DND-41 (cell line): ENCODE data around the gene LAMA4.

ENCODE experiments used
- ATAC-seq: fragments of 200-7000 bp; cut with Tn5 transposase; 3 replicates; pipeline ENCODE4 v1.9.1; 2021; ENCODE audit warnings: low read depth; ENCODE audit not compliant: insufficient read depth
- DNase-seq: peaks from one replicate; pipeline ENCODE4 v3.0.0-alpha.2; 2020
- H2AFZ ChIP-seq: 2 replicates; pipeline ENCODE4 v1.6.0; 2012; ENCODE audit warnings: low read depth, low read length
- H3K27ac ChIP-seq: 2 replicates; pipeline ENCODE4 v1.5.1; 2012; ENCODE audit warnings: low read length, inconsistent platforms
- H3K27me3 ChIP-seq: fragments of 200-600 bp; sonication (generic); 2 replicates; pipeline ENCODE4 v1.6.0; 2012; ENCODE audit warnings: low read length, mild to moderate bottlenecking, inconsistent platforms; ENCODE audit not compliant: insufficient read depth, poor library complexity
- H3K36me3 ChIP-seq: 2 replicates; pipeline ENCODE4 v1.5.1; 2012; ENCODE audit warnings: low read length, inconsistent platforms; ENCODE audit not compliant: insufficient read depth
- H3K4me1 ChIP-seq: 2 replicates; pipeline ENCODE4 v1.5.1; 2012; ENCODE audit warnings: mild to moderate bottlenecking, low read length; ENCODE audit not compliant: insufficient read depth
- H3K4me2 ChIP-seq: 2 replicates; pipeline ENCODE4 v1.6.0; 2012; ENCODE audit warnings: mild to moderate bottlenecking, moderate library complexity, low read length, inconsistent platforms; ENCODE audit not compliant: insufficient read depth
- H3K4me3 ChIP-seq, 2 experiments: fragments of 200-600 bp in 1 of 2; shearing (Covaris generic) in 1 of 2; 2 replicates each; pipeline ENCODE4 v1.5.1; 2012 to 2016; ENCODE audit warnings: inconsistent platforms in 2 of 2, low read length in 2 of 2, mild to moderate bottlenecking in 2 of 2, low read depth in 1 of 2, moderate library complexity in 1 of 2
- H3K79me2 ChIP-seq: 2 replicates; pipeline ENCODE4 v1.6.0; 2012; ENCODE audit warnings: low read length, inconsistent platforms; ENCODE audit not compliant: insufficient read depth
- H3K9ac ChIP-seq: 2 replicates; pipeline ENCODE4 v1.6.0; 2012; ENCODE audit warnings: low read depth, mild to moderate bottlenecking, inconsistent platforms, low read length, moderate library complexity
- H3K9me3 ChIP-seq: 2 replicates; pipeline ENCODE4 v1.5.1; 2012; ENCODE audit warnings: low read length, moderate library complexity, mild to moderate bottlenecking, inconsistent platforms; ENCODE audit not compliant: insufficient read depth, severe bottlenecking
- H4K20me1 ChIP-seq: 2 replicates; pipeline ENCODE4 v1.6.0; 2012; ENCODE audit warnings: low read length; ENCODE audit not compliant: insufficient read depth
- CTCF ChIP-seq: IDR thresholded peaks from 2 replicates; pipeline ENCODE4 v1.5.1; 2012; ENCODE audit warnings: borderline replicate concordance, low read length, moderate library complexity, mild to moderate bottlenecking; ENCODE audit not compliant: poor library complexity, severe bottlenecking; ENCODE audit errors: extremely low read depth
- EZH2 ChIP-seq: IDR thresholded peaks from 3 replicates; pipeline ENCODE4 v1.6.1; 2012; ENCODE audit warnings: borderline replicate concordance, low read depth, mild to moderate bottlenecking, moderate library complexity, low read length, inconsistent platforms; ENCODE audit not compliant: severe bottlenecking

The LAMA4 gene

GRCh38 chr6:112100561-112100960 lies 153.8 kb downstream of the LAMA4 start:
- H4K20me1 ChIP-seq: no peaks in the 10 kb centered on the region
- no peak overlapping the region for H3K9ac ChIP-seq

GRCh38 chr6:112096901-112097300 lies 157.5 kb downstream of the LAMA4 start:
- H3K4me3 ChIP-seq: no peak overlapping the region
- no peaks in the 10 kb centered on the region for H3K27me3 ChIP-seq
- ATAC-seq: no peak

More at GRCh38 chr6:112100561-112100960, 153.8 kb downstream of the LAMA4 start:
- H2AFZ ChIP-seq: no peak overlapping the region
- no peak for TF ChIP-seq EZH2
- TF ChIP-seq CTCF: no peak
- no peaks in the 10 kb centered on the region for H3K4me1 ChIP-seq
- ATAC-seq: no peak
- H3K36me3 ChIP-seq: no peaks in the 10 kb centered on the region; the same call in 1 of the 2 replicates
- H3K27me3 ChIP-seq: no peaks in the 10 kb centered on the region
- DNase-seq: no peak
- H3K4me2 ChIP-seq: no peak overlapping the region
- H3K9me3 ChIP-seq: no peaks in the 10 kb centered on the region
- H3K27ac ChIP-seq: no peak overlapping the region
- H3K4me3 ChIP-seq: no peak overlapping the region
- H3K79me2 ChIP-seq: no peaks in the 10 kb centered on the region

GRCh38 chr6:112087916-112088315 lies 166.5 kb downstream of the LAMA4 start:
- H4K20me1 ChIP-seq: no peaks in the 10 kb centered on the region
- H2AFZ ChIP-seq: peak overlapping the region; percentile 87
- H3K27ac ChIP-seq: peak overlapping the region; percentile 72; the same call in 1 of the 2 replicates
- H3K79me2 ChIP-seq: peaks cover 6% of the 10 kb centered on the region
- peak overlapping the region; percentile 73 for H3K9ac ChIP-seq
- TF ChIP-seq EZH2: no peak
- no peak for TF ChIP-seq CTCF
- DNase-seq (no peak), ATAC-seq (no peak)
- H3K9me3 ChIP-seq: no peaks in the 10 kb centered on the region
- H3K4me1 ChIP-seq: peaks cover 32% of the 10 kb centered on the region
- H3K4me2 ChIP-seq: peak overlapping the region; percentile 74
- H3K4me3 ChIP-seq: peak overlapping the region; percentile 75 to 81
- H3K36me3 ChIP-seq: peaks cover 21% of the 10 kb centered on the region
- H3K27me3 ChIP-seq: no peaks in the 10 kb centered on the region

More at GRCh38 chr6:112096901-112097300, 157.5 kb downstream of the LAMA4 start:
- no peaks in the 10 kb centered on the region for H3K4me1 ChIP-seq
- no peak overlapping the region for H2AFZ ChIP-seq
- H3K27ac ChIP-seq: no peak overlapping the region
- no peaks in the 10 kb centered on the region; the same call in 1 of the 2 replicates for H3K36me3 ChIP-seq
- H3K79me2 ChIP-seq: no peaks in the 10 kb centered on the region
- no peak overlapping the region for H3K9ac ChIP-seq
- no peak overlapping the region for H3K4me2 ChIP-seq
- H4K20me1 ChIP-seq: no peaks in the 10 kb centered on the region
- DNase-seq: no peak
- TF ChIP-seq CTCF (no peak), EZH2 (no peak)
- H3K9me3 ChIP-seq: no peaks in the 10 kb centered on the region
